Renal pelvis (tissue), 12 donors: ENCODE measurements around the gene TP53I13. TPM values are rescaled to one million over a fixed set of nuclear protein-coding genes. Genes with fewer than 3 reads are reported as not detected.
"Not testable (repeated sequence)": the region's sequence is repeated elsewhere in the genome, so short reads cannot be mapped to it uniquely, and the experiment has no call there.

Experiments used
- DNase-seq: peaks from one replicate; pipeline ENCODE4 v3.0.0-alpha.2; 2013
- long read RNA-seq, 16 experiments: transcript quantifications; one replicate each; lab custom pipeline, GENCODE V29; 2026
- polyA plus RNA-seq, 3 donors: library from polyadenylated mRNA; unstranded; fragments of 120-200 nt; gene quantifications; one replicate each; pipeline ENCODE4 v1.2.1, GENCODE V29; 2013; ENCODE audit not compliant: insufficient read length in 3 of 3

TP53I13 gene
- 10 to 100 TPM; 35.0 to 47.4 (median 41.8) TPM for polyA plus RNA-seq
- long read RNA-seq, donor 1, transcript TP53I13-201 (7 exons, 1,530 nt), result major isoform, 21 of 23 reads
- long read RNA-seq, donor 1, partial matches to known transcripts, result 0 of 23 reads
- long read RNA-seq, donor 1, other reads (novel, unspliced or antisense), result 0 of 23 reads
- long read RNA-seq, donor 2, transcript TP53I13-201 (7 exons, 1,530 nt), result major isoform, 31 of 45 reads
- long read RNA-seq, donor 2, partial matches to known transcripts, result 11 of 45 reads
- long read RNA-seq, donor 2, other reads (novel, unspliced or antisense), result 0 of 45 reads
- long read RNA-seq, donor 3, transcript TP53I13-201 (7 exons, 1,530 nt), result major isoform, 16 of 30 reads
- long read RNA-seq, donor 3, transcript TP53I13-206 (1 exons, 2,468 nt), result minor isoform, 7 of 30 reads
- long read RNA-seq, donor 3, partial matches to known transcripts, result 7 of 30 reads
- long read RNA-seq, donor 3, other reads (novel, unspliced or antisense), result 0 of 30 reads
- long read RNA-seq, donor 4, transcript TP53I13-201 (7 exons, 1,530 nt), result major isoform, 22 of 43 reads
- long read RNA-seq, donor 4, partial matches to known transcripts, result 16 of 43 reads
- long read RNA-seq, donor 4, other reads (novel, unspliced or antisense), result 0 of 43 reads
- long read RNA-seq, donor 5, transcript TP53I13-201 (7 exons, 1,530 nt), result major isoform, 18 of 22 reads
- long read RNA-seq, donor 5, partial matches to known transcripts, result 0 of 22 reads
- long read RNA-seq, donor 5, other reads (novel, unspliced or antisense), result 0 of 22 reads
- long read RNA-seq, donor 6, transcript TP53I13-201 (7 exons, 1,530 nt), result major isoform, 18 of 26 reads
- long read RNA-seq, donor 6, partial matches to known transcripts, result 6 of 26 reads
- long read RNA-seq, donor 6, other reads (novel, unspliced or antisense), result 0 of 26 reads
- long read RNA-seq, donor 7, transcript TP53I13-201 (7 exons, 1,530 nt), result major isoform, 31 of 58 reads
- long read RNA-seq, donor 7, transcript TP53I13-206 (1 exons, 2,468 nt), result minor isoform, 11 of 58 reads
- long read RNA-seq, donor 7, partial matches to known transcripts, result 16 of 58 reads
- long read RNA-seq, donor 7, other reads (novel, unspliced or antisense), result 0 of 58 reads
- long read RNA-seq, donor 8, transcript TP53I13-201 (7 exons, 1,530 nt), result major isoform, 8 of 8 reads
- long read RNA-seq, donor 8, partial matches to known transcripts, result 0 of 8 reads
- long read RNA-seq, donor 8, other reads (novel, unspliced or antisense), result 0 of 8 reads
- long read RNA-seq, donor 9, transcript TP53I13-201 (7 exons, 1,530 nt), result major isoform, 28 of 40 reads
- long read RNA-seq, donor 9, partial matches to known transcripts, result 10 of 40 reads
- long read RNA-seq, donor 9, other reads (novel, unspliced or antisense), result 0 of 40 reads
- long read RNA-seq, donor 10, transcript TP53I13-201 (7 exons, 1,530 nt), result major isoform, 15 of 29 reads
- long read RNA-seq, donor 10, transcript TP53I13-206 (1 exons, 2,468 nt), result minor isoform, 7 of 29 reads
- long read RNA-seq, donor 10, partial matches to known transcripts, result 7 of 29 reads
- long read RNA-seq, donor 10, other reads (novel, unspliced or antisense), result 0 of 29 reads
- long read RNA-seq, donor 11, transcript TP53I13-201 (7 exons, 1,530 nt), result major isoform, 13 of 17 reads
- long read RNA-seq, donor 11, partial matches to known transcripts, result 0 of 17 reads
- long read RNA-seq, donor 11, other reads (novel, unspliced or antisense), result 0 of 17 reads
- long read RNA-seq, donor 12, transcript TP53I13-206 (1 exons, 2,468 nt), result minor isoform, 5 of 39 reads
- long read RNA-seq, donor 12, transcript TP53I13-201 (7 exons, 1,530 nt), result major isoform, 19 of 39 reads
- long read RNA-seq, donor 12, partial matches to known transcripts, result 13 of 39 reads
- long read RNA-seq, donor 12, other reads (novel, unspliced or antisense), result 0 of 39 reads
- long read RNA-seq, donor 13, transcript TP53I13-201 (7 exons, 1,530 nt), result major isoform, 8 of 15 reads
- long read RNA-seq, donor 13, partial matches to known transcripts, result 5 of 15 reads
- long read RNA-seq, donor 13, other reads (novel, unspliced or antisense), result 0 of 15 reads
- long read RNA-seq, donor 14, result 0 reads
- long read RNA-seq, donor 15, result 0 reads
- long read RNA-seq, donor 16, transcript TP53I13-201 (7 exons, 1,530 nt), result major isoform, 17 of 27 reads
- long read RNA-seq, donor 16, partial matches to known transcripts, result 6 of 27 reads
- long read RNA-seq, donor 16, other reads (novel, unspliced or antisense), result 0 of 27 reads

- DNase-seq, result peak; percentile 83
Measured at GRCh38 chr17:29568331-29569244, at the start of gene TP53I13. Gene TP53I13, plus strand, starts transcription at chr17:29568701. Its CDS starts 58 bp downstream, at chr17:29568759.

GRCh38 chr17:29524692-29525091 is 43.8 kb upstream of the TP53I13 start:
- no peak for DNase-seq

- DNase-seq, result no peak
Measured at GRCh38 chr17:29526322-29526721, 42.2 kb upstream of the TP53I13 start.

- no peak for DNase-seq
Measured at GRCh38 chr17:29533976-29534375, 34.5 kb upstream of the TP53I13 start.

GRCh38 chr17:29544066-29544465 is 24.4 kb upstream of the TP53I13 start:
- no peak for DNase-seq

- DNase-seq, result no peak
Measured at GRCh38 chr17:29546085-29546484, 22.4 kb upstream of the TP53I13 start.

GRCh38 chr17:29546830-29547229 is 21.7 kb upstream of the TP53I13 start:
- no peak for DNase-seq

GRCh38 chr17:29549177-29549923 is 19.2 kb upstream of the TP53I13 start:
- no peak for DNase-seq

- DNase-seq, result peak; percentile 57
Measured at GRCh38 chr17:29555840-29556239, 12.7 kb upstream of the TP53I13 start.

GRCh38 chr17:29557085-29557738 is 11.3 kb upstream of the TP53I13 start:
- DNase-seq, result no peak

GRCh38 chr17:29557739-29558116 is 10.8 kb upstream of the TP53I13 start:
- DNase-seq, result no peak

GRCh38 chr17:29558139-29558538 is 10.4 kb upstream of the TP53I13 start:
- not testable (repeated sequence) for DNase-seq

GRCh38 chr17:29559640-29560039 is 8.9 kb upstream of the TP53I13 start:
- no peak for DNase-seq

- DNase-seq, result no peak
Measured at GRCh38 chr17:29560316-29560715, 8.2 kb upstream of the TP53I13 start.

- no peak for DNase-seq
Measured at GRCh38 chr17:29561554-29562517, 6.7 kb upstream of the TP53I13 start.

GRCh38 chr17:29562615-29563014 is 5.9 kb upstream of the TP53I13 start:
- DNase-seq, result no peak
